GM15510 (cell line): ENCODE measurements around the gene CHD5.

ENCODE experiments used
- POLR2A ChIP-seq: IDR thresholded peaks from 3 replicates; pipeline ENCODE4 v1.6.1; 2011; ENCODE audit warnings: borderline replicate concordance; ENCODE audit not compliant: insufficient read length; ENCODE audit errors: extremely low read depth

CHD5 gene

DNA sequence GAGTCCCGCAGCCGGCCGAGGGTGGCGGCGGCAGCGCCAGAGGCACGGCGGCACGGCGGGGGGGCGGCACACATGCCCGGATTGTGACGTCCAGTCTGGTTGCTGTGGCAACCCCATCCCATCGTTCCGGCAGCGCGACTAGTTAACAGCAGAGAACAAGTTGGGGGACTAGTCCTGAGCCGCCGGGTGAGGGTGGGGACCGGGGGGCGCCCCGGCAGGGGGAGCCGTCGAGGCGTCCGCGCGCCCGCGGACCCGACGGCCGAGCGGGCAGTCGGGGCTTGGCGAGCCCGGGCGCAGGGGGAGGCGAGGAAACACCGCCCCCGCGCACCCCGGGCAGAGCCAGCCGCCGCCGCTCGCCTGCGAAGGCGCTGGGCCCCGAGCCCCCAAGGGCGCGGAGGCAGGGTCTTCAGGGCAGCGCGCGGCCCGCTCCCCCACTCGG lies at the start of gene CHD5:
TSS of gene CHD5 (minus strand) at position 54 of the 439 bp plus-strand sequence. CDS start 298 bp downstream, outside the sequence.
- no peak for TF ChIP-seq POLR2A

DNA sequence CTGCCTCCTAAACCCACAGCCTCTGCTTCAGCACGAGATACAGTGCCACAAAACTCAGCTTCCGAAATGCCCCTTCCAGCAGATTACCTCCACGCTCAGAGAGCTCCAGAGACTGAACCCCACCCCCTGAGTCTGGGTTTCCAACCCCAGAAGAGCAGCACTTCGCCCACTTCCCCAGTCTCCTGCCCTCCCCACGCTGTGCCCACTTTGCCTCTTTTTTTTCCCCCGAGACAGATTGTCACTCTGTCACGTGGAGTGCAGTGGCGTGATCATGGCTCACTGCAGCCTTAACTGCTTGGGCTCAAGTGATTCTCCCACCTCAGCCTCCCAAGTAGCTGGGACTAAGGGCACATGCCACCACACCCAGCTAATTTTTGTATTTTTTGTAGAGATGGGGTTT lies 45.5 kb upstream of the CHD5 start:
- no peak for TF ChIP-seq POLR2A

DNA sequence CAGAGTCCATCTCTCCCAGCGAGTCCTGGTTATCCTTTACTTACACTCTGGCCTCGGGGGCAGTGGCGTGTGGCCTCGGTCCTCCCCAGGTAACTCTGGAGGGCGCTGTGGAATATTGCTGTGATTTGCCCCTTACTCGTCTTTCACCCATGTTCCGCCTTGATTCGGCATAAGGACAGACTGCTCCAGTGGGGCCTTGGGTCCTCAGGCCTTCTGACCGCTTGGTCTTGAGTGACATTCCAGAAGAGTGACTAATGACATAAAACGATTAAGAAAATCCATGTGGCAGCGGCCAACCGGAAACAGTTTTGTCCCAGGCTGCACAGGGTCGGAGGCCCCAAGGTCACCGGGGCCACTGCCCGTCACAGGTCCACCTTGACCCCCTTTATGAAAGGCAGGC lies 44.6 kb upstream of the CHD5 start:
- no peak for TF ChIP-seq POLR2A

DNA sequence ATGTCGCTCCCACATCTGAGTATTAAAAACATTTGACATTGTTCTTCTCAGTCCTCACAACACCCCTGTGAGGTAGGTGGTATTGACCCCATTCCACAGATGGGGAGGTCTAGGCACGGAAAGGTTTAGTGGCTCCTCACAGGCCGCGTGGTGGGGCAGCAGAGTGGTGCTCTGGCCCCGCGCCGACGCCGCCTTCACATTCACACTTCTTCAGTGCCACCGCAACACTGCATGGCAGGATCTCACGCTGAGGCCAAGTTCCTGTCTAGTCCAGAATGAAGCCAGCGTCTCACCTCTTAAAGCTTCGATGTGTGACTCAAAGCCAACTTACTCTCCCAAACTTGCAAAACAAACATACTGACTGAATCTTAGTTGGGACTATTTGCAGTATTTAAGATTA lies 43.5 kb upstream of the CHD5 start:
- TF ChIP-seq POLR2A, result no peak

DNA sequence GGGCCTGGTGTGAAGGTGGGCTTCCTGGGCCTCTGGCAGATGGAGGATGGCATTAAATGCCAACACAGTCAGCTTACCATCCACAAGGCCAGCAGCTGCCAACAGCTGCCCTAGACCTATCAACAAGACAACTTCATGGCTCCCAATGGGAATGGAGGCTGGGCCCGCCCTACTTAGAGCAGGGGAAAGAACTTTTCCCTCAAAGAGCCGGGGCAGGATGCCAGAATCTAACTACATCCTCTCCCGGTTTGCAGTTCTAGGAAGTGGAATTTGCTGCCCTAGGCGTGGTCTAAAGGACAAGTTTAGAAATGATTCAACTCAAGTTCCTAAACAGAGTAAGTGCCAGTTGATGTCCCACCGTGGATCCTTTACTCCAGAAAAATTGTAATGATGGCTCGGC lies 42.5 kb upstream of the CHD5 start:
- no peak for TF ChIP-seq POLR2A

DNA sequence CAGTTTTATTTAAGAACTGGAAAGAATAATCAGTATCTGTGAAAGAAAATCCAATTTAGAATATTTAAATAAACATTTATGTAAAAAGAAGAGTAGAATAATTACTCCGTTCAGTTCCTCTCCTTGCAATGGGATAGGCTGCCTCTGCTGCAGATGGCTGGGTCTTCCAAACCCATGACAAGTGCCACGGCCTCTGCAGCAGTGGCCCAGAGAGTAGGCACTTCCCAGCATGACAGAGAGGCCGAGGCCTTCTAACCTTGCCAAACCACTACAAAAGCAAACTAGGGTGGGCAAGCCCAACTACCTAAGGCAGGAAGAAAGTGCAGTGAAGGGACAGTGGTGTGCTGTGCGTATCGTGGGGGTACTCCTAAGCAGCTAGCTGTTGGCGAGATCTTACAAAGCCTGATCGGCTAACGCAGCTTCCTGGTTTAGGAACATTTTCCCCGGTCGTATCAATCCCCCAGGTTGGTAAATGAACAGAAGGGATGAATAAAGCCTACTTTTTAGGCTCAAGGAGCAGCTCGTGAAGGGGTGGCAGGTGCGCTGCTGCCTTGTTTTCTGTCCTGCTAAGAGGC lies 41.2 kb upstream of the CHD5 start:
- no peak for TF ChIP-seq POLR2A

DNA sequence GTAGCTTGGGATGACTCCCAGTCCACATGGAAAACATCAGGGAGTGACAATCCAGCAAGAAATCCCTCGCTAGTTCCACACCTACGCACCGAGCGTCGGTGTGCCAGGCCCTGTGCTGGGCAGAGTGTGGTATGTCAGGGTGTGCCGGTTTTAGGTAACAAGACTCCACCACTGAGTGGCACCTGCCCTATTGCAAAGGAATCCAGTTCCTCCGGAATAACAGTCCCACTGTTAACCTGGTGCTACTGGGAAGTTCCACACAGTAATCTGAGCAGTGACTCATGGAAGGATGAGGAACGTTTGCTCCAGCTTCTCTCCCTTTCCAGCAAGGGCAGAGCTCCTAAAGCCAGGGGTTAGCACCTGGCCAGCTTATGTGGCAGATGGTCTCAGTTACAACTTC lies 40.1 kb upstream of the CHD5 start:
- no peak for TF ChIP-seq POLR2A

DNA sequence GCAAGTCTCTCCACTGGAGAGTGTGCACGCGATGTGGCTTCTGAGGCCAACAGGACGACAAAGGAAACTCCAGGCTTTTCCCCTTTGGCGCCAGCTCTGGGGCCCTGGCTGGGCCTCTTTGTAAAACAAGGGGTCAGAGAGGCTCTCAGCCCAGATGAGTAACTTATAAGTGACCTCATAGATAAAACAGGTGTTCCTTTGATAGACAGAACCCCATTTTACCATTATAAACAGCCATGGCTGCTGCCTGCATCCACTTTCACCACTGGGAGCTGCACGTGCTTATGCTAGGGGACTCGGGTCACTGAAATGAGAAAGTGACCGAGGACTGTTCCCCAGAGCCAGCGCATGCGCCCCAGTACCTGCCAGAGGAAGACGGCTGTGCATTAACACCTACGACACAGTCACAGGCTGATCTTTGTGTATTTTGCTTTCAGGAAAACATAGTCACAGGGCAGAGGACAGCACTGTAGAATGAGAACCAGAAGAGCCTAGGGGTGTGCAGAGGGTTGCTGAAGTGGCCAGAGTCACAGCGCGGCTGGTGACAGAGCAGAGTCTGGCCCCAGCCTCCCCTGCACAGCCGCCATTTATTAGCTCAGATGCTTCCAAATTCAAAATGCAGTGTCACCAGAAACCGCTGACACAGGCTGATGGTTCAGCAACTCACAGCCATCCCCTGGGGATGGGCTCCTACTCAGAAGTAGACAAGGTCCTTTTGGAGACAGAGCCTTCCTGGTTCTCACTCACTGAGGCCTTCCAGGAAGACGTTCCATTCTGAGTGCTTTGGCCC lies 38.4 kb upstream of the CHD5 start:
- no peak for TF ChIP-seq POLR2A

DNA sequence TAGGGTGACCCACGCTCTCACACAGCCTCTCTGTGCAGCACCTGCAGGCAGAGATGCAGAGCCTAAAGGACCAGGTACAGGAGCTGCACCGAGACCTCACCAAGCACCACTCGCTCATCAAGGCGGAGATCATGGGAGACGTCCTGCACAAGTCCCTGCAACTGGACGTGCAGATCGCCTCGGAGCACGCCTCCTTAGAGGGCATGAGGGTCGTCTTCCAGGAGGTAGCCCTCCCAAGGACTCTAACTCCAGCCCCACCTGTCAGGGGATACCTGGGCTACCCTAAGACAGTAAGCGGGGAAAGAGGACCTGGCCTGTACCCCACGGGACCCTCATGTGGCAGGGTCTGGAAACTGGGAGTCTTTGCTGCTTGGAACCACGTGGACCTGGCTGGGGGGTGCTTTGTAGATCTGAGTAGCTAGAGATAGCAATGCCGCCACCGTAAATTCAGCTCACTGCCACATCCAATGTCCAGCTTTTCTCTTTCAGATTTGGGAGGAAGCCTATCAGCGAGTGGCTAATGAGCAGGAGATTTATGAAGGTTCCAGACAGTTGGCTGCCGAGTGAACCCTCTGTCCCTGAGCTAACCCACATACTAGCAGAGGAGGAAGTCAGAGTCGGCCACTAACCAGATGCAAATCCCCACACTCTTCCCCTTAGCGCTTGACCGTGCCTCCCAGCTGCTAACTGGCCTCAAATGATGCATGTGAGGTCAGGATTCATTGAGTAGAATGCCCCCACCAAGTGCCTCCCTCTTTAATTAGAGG lies 32.3 kb upstream of the CHD5 start:
- TF ChIP-seq POLR2A, result no peak

DNA sequence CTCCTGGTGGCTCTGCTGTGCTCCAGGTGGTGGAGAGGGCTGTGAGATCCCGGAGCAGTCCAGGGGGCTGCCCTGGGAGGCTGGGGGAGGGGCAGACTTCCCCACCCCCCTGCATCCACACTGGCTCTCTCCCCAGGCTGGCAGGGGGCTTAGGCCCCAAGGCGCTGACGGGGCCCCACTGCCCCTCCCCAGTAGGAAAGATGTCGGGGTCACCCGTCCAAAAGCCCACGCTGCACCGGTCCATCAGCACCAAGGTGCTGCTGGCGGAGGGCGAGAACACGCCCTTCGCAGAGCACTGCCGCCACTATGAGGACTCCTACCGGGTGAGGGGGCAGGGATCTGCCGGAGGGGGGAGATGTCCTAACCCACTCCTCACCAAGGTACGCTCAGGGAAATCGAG lies 31.6 kb upstream of the CHD5 start:
- no peak for TF ChIP-seq POLR2A

DNA sequence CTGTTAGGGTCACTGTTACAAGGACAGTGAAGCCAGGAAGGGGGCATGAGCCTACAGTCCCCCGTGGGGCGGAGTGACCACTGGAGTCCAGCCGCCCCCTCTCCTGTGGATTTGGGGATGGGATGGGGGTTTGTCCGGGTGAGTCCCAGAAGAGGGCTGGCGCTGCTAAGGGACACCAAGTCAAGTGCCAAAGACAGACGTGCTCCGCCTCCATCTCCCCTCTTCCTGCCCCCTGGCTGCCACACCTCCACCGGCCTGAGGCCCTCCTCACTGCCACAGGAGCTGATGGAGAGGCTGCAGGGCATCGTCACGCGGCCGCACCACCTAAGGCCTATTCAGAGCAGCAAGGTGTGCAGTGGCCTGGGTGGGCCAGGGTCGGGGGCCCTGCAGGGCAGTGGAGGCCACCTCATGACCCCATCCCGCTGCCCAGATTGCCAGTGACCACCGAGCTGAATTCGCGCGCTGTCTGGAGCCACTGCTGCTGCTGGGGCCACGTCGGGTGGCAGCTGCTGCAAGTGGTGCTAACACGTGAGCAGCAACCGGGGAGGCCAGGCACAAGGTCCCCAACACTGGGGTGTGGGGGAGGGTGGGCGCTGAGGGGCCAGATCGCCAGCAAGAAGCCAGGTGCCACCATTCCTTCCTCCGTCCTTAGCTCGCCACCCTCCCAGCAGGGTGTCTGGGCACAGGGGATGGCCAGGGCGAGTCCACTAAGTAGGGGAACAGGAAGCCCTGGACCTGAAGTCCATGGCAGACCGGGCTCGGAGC lies 30.7 kb upstream of the CHD5 start:
- no peak for TF ChIP-seq POLR2A

DNA sequence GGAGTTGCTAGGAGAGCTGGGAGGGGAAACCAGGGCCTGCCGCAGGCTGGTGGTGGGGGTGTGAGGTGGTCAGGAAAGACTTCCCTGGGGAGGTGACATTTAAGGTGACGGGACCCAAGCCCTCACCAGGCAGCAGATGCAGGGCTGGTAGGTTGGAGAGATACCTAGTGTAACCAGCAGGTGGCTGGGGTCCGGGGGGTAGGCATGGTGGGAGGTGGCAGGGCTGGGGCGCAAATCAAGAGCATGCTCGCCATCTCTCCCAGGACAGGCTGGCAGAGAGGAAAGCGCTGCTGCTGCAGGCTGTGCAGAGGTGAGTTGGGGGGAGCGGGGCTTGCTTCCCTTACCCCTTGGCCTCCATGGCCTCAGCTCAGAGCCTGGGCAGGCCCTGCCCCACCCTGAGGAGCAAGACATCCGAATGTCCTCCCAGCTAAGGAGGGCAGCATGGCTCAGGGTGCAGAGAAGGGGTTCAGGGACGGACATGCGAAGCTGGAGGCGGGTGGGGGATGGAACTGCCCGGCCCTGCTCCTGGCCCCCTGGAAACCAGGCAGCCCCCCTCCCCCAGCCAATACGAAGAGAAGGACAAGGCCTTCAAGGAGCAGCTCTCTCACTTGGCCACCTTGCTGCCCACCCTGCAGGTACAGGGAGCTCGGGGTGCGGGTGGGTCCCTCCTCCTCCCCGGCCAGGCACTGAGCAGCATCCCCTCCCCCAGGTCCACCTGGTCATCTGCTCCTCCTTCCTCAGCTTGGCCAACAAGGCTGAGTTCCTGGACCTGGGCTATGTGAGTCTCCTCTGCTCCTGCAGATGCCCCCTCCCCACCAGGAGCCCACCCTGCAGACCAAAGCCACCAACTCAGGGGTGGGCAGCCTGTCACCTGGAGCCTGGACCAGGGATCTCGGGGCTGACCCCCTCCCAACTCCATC lies 29.8 kb upstream of the CHD5 start:
- no peak for TF ChIP-seq POLR2A

DNA sequence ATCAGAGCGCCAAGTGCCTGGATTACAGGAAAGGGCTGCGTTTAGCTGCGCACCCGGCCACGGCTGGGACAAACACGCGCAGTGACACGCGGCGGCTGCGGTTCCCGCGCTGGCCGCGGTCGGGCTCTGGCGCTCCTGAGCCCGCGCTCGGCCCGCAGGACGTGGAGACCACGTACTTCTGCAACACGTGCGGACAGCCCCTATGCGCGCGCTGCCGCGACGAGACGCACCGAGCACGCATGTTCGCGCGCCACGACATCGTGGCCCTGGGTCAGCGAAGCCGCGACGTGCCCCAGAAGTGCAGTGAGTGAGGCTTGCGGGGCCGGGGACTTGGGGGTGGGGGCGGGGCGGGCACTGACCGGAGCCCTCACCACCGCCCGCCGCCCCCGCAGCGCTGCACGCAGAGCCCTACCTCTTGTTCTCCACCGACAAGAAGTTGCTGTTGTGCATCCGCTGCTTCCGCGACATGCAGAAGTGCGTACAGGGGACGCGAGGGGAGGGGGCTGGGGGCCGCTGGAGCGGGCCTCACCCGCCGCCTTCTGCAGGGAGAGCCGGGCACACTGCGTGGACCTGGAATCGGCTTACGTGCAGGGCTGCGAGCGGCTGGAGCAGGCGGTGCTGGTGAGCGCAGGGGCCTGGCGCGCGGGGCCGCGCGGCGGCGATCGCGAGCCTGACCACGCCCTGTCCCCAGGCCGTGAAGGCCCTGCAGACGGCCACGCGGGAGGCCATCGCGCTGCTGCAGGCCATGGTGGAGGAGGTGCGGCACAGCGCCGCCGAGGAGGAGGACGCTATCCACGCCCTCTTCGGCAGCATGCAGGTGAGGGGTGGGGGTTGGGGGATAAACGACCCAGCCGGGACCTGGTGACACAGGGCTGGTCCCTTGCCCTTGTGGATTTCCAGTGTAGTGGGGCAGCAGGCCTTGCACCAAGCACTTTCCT lies 28.9 kb upstream of the CHD5 start:
- no peak for TF ChIP-seq POLR2A
